CD4-positive, CD25-positive, alpha-beta regulatory T cell (primary cell): Measurements from ENCODE around the gene JPH3. TPM values are rescaled to one million over a fixed set of nuclear protein-coding genes. Genes with fewer than 3 reads are reported as not detected.
"Not testable (repeated sequence)": the region's sequence is repeated elsewhere in the genome, so short reads cannot be mapped to it uniquely, and the experiment has no call there.

ENCODE experiments used
- ATAC-seq, 2 donors: fragments of 150-1000 bp; cut with Tn5 transposase; one replicate each; pipeline ENCODE4 v1.10.0; 2021; ENCODE audit warnings: low read depth in 2 of 2, moderate number of reproducible peaks in 2 of 2, moderate library complexity in 1 of 2
- DNase-seq, 3 donors: peaks; one replicate each; pipeline versions ENCODE4 v3.0.0 to v3.0.0-alpha.2; 2012 to 2022; ENCODE audit warnings: mixed read lengths in 1 of 3
- H3K27ac ChIP-seq: one replicate; pipeline ENCODE4 v1.7.0; 2013; ENCODE audit warnings: mild to moderate bottlenecking, low read length; ENCODE audit not compliant: insufficient read depth, poor library complexity, severe bottlenecking
- H3K27me3 ChIP-seq: one replicate; pipeline ENCODE4 v1.7.0; 2013; ENCODE audit warnings: low read length; ENCODE audit not compliant: control insufficient read depth, insufficient read depth
- H3K36me3 ChIP-seq: one replicate; pipeline ENCODE4 v1.7.0; 2013; ENCODE audit warnings: mild to moderate bottlenecking, low read length, moderate library complexity; ENCODE audit not compliant: control insufficient read depth, insufficient read depth
- H3K4me1 ChIP-seq: 2 replicates; pipeline ENCODE4 v1.7.0; 2013; ENCODE audit warnings: mild to moderate bottlenecking, low read length; ENCODE audit not compliant: insufficient read depth, control insufficient read depth, poor library complexity, severe bottlenecking
- H3K4me3 ChIP-seq: one replicate; pipeline ENCODE4 v1.7.0; 2013; ENCODE audit warnings: low read depth, mild to moderate bottlenecking, low read length, moderate library complexity
- H3K9me3 ChIP-seq, 2 experiments: 1 replicate in 1 of 2; 2 replicates in 1 of 2; pipeline ENCODE4 v1.7.0; 2013; ENCODE audit warnings: low read length in 2 of 2, mild to moderate bottlenecking in 1 of 2, moderate library complexity in 1 of 2; ENCODE audit not compliant: control insufficient read depth in 2 of 2
- H3K27ac Mint-ChIP-seq, 3 donors: one replicate each; pipeline ENCODE4 v1.8.0; 2020 to 2022; ENCODE audit warnings: mild to moderate bottlenecking in 3 of 3, mixed read lengths in 3 of 3, moderate library complexity in 2 of 3
- H3K27me3 Mint-ChIP-seq: one replicate; pipeline ENCODE4 v1.8.0; 2022; ENCODE audit warnings: mild to moderate bottlenecking, mixed read lengths
- H3K36me3 Mint-ChIP-seq: one replicate; pipeline ENCODE4 v1.8.0; 2020; ENCODE audit warnings: mixed read lengths
- H3K4me1 Mint-ChIP-seq, 4 donors: one replicate each; pipeline ENCODE4 v1.8.0; 2020 to 2022; ENCODE audit warnings: mixed read lengths in 4 of 4, mild to moderate bottlenecking in 1 of 4
- H3K4me3 Mint-ChIP-seq, 4 donors: one replicate each; pipeline ENCODE4 v1.8.0; 2020 to 2022; ENCODE audit warnings: mild to moderate bottlenecking in 4 of 4, mixed read lengths in 4 of 4, moderate library complexity in 3 of 4
- H3K9me3 Mint-ChIP-seq, 7 donors: one replicate each; pipeline ENCODE4 v1.8.0; 2020 to 2022; ENCODE audit warnings: mixed read lengths in 7 of 7, mild to moderate bottlenecking in 3 of 7, moderate library complexity in 2 of 7
- polyA plus RNA-seq, 4 donors: library from polyadenylated mRNA; unstranded; fragments of 300-500 nt; fragmentation: Illumina TruSeq; gene quantifications; one replicate each; pipeline ENCODE4 v1.2.3, GENCODE V29; 2021
- total RNA-seq: library from RNA; stranded (reverse); gene quantifications from one replicate; pipeline ENCODE4 v1.2.3, GENCODE V29; 2022

The JPH3 gene
- total and polyA plus RNA-seq, 5 donors from 2014 or later, result not detected

DNA sequence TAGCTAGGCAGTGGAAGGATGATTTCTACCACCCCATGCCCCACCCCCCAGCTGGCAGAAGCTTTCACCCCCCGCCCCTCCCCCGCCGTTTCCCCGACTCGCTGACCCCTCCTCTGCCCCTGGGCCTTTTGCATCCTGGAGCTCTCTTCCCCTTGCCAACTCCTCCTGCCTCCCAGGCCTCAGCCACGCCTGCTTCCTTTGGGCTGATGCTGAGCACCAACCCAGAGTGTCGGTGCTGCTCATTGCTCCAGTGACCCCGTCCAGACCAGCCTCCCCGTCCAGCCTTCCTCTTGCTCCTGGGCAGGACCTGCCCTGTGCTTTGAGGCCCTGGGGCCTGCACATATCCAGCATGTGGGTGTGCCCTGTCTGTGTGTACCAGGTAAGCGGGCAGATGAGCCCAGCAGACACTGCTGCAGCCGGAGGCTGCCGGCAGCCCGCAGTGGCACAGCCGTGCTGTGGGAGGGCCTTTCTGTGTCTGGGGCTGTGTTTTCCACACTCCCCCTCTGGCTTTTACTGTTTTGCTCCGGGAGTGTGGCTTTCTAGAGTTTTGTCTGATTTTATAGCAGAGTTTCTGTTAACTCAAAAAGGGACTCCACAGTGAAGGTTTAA is 72.9 kb downstream of the JPH3 start:
- no peaks in the 10 kb centered on the region for H3K27me3 Mint-ChIP-seq
- DNase-seq (no peak), ATAC-seq (no peak)
- H3K36me3 ChIP-seq, result no peaks in the 10 kb centered on the region
- no peaks in the 10 kb centered on the region for H3K4me1 Mint-ChIP-seq
- H3K36me3 Mint-ChIP-seq, result no peaks in the 10 kb centered on the region
- H3K4me3 Mint-ChIP-seq, result no peak overlapping the region
- H3K4me1 ChIP-seq, result no peaks in the 10 kb centered on the region
- H3K27ac Mint-ChIP-seq, result peak overlapping the region in 2 of 3 donors; percentile 46 to 80
- H3K4me3 ChIP-seq, result no peak overlapping the region
- no peaks in the 10 kb centered on the region for H3K9me3 ChIP-seq
- no peak overlapping the region for H3K27ac ChIP-seq
- no peaks in the 10 kb centered on the region for H3K27me3 ChIP-seq
- H3K9me3 Mint-ChIP-seq, result no peaks in the 10 kb centered on the region

GRCh38 chr16:87677830-87678229 is 75.5 kb downstream of the JPH3 start:
- Histone ChIP-seq H3K27ac (no peak overlapping the region), H3K4me3 (no peak overlapping the region), H3K36me3 (no peaks in the 10 kb centered on the region), H3K4me1 (no peaks in the 10 kb centered on the region), H3K9me3 (no peaks in the 10 kb centered on the region), H3K27me3 (no peaks in the 10 kb centered on the region)
- Mint-ChIP-seq H3K4me3 (no peak overlapping the region), H3K9me3 (no peaks in the 10 kb centered on the region), H3K27me3 (no peaks in the 10 kb centered on the region), H3K4me1 (peaks cover 0 to 2% (median 0%) of the 10 kb centered on the region in 4 donors), H3K27ac (peak overlapping the region in 1 of 3 donors; percentile 80), H3K36me3 (no peaks in the 10 kb centered on the region)
- ATAC-seq (no peak), DNase-seq (no peak)

GRCh38 chr16:87678618-87679017 is 76.3 kb downstream of the JPH3 start:
- H3K4me3 ChIP-seq, result no peak overlapping the region
- ATAC-seq (no peak), DNase-seq (no peak)
- H3K4me1 Mint-ChIP-seq, result peaks cover 0 to 2% (median 0%) of the 10 kb centered on the region in 4 donors
- H3K9me3 ChIP-seq, result no peaks in the 10 kb centered on the region
- H3K4me3 Mint-ChIP-seq, result no peak overlapping the region
- no peak overlapping the region for H3K27ac ChIP-seq
- no peak overlapping the region for H3K27ac Mint-ChIP-seq
- H3K4me1 ChIP-seq, result no peaks in the 10 kb centered on the region
- H3K36me3 Mint-ChIP-seq, result no peaks in the 10 kb centered on the region
- H3K9me3 Mint-ChIP-seq, result no peaks in the 10 kb centered on the region
- no peaks in the 10 kb centered on the region for H3K36me3 ChIP-seq
- no peaks in the 10 kb centered on the region for H3K27me3 ChIP-seq
- H3K27me3 Mint-ChIP-seq, result no peaks in the 10 kb centered on the region

DNA sequence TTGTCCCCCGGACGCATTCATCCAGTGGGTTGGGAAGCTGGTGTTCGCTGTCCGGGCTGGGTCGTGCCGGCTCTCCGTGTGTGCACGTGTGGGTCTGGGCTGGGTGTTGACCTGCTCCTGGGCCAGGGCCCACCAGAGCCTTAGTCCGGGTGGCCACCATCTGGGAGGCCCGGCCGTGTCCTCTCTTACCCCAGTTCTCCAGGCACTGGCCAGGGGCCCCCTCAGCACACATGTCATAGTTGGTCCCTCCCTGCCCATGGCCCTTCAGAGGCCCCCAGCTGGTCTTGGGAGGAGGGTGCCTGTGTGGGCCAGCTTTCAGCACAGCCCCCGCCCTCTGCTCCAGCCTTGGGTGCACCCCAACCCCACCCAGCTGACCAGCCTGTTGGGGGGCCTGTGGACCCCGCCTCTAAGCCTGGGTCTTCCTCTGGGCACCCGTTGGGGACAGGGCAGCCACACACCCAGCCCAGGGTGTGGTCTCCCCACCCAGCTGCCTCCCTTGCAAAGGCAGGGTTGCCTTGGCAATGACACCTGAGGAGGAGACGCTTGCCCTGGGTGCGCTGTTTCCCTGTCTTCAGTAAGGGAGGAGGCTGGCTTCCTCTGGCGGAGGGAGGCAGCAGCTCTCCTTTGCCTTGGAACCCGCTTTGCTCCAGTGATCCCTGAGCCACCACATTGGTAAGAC is 77.4 kb downstream of the JPH3 start:
- no peak overlapping the region for H3K27ac Mint-ChIP-seq
- no peaks in the 10 kb centered on the region for H3K27me3 Mint-ChIP-seq
- Histone ChIP-seq H3K27me3 (no peaks in the 10 kb centered on the region), H3K4me3 (no peak overlapping the region), H3K36me3 (no peaks in the 10 kb centered on the region), H3K9me3 (no peaks in the 10 kb centered on the region), H3K27ac (no peak overlapping the region), H3K4me1 (no peaks in the 10 kb centered on the region)
- no peak for DNase-seq
- no peaks in the 10 kb centered on the region for H3K9me3 Mint-ChIP-seq
- ATAC-seq, result no peak
- H3K36me3 Mint-ChIP-seq, result no peaks in the 10 kb centered on the region
- H3K4me3 Mint-ChIP-seq, result no peak overlapping the region
- H3K4me1 Mint-ChIP-seq, result peaks cover 0 to 2% (median 0%) of the 10 kb centered on the region in 4 donors

DNA sequence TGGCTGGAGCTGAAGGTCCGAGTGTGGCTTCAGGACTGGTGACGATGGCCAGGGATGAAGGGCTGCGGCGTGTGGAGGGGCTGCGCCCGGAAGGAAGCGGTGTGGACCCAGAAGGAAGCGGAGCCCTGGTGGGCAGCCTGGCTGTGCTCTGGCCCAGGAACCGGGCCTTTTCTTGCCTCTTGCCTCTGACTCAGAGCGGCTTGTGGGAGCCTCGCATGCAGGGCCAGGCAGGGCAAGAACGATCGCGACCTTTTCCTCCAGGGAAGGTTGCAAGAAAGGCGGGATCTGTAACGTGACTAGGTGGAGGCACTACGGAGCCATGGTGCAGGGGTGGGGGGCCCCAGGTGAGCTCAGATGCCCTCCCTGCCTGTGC is 78.0 kb downstream of the JPH3 start:
- ATAC-seq, result no peak
- Mint-ChIP-seq H3K9me3 (no peaks in the 10 kb centered on the region), H3K4me3 (no peak overlapping the region), H3K4me1 (peaks cover 0 to 2% (median 0%) of the 10 kb centered on the region in 4 donors), H3K27ac (no peak overlapping the region), H3K36me3 (no peaks in the 10 kb centered on the region), H3K27me3 (no peaks in the 10 kb centered on the region)
- no peak overlapping the region for H3K27ac ChIP-seq
- H3K4me1 ChIP-seq, result no peaks in the 10 kb centered on the region
- H3K36me3 ChIP-seq, result no peaks in the 10 kb centered on the region
- no peak for DNase-seq
- no peaks in the 10 kb centered on the region for H3K9me3 ChIP-seq
- no peaks in the 10 kb centered on the region for H3K27me3 ChIP-seq
- H3K4me3 ChIP-seq, result no peak overlapping the region

GRCh38 chr16:87681051-87681602 is 78.8 kb downstream of the JPH3 start:
- not testable (repeated sequence) for H3K27ac ChIP-seq, H3K27me3 Mint-ChIP-seq, H3K4me3 Mint-ChIP-seq, H3K36me3 ChIP-seq, H3K4me3 ChIP-seq, H3K36me3 Mint-ChIP-seq, H3K27me3 ChIP-seq, H3K9me3 ChIP-seq, H3K4me1 ChIP-seq, H3K4me1 Mint-ChIP-seq, ATAC-seq, DNase-seq, H3K9me3 Mint-ChIP-seq
- H3K27ac Mint-ChIP-seq, result peak overlapping the region in 1 of 3 donors; percentile 38

DNA sequence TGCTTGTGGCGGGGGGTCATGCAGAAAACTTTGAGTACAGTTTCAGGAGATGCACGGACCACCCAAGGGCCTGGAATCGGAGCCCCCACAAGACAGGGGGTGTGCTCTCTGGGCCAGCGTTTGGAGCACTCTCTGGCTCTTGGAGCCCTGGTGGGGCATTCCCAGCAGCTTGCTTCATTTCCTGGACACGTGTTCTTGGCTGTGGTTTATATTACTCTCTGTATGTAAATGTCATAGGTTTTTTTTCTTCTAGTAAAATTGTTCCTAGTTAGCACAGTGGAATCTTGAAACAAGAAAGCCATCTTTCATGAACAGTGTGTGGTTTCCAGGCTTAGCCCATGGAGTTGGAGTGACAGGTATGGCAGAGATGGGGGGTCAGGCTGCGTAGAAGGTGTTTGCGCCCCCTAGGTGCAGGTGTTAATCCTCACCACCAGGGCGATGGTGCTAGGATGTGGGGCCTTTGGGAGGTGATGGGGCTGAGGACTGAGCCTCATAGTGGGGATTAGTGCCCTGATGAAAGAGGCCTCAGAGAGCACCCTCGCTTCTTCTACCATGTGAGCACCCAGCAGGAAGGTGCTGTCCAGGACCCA is 79.8 kb downstream of the JPH3 start:
- peak overlapping the region in 2 of 3 donors; percentile 35 to 43 for H3K27ac Mint-ChIP-seq
- no peak overlapping the region for H3K27ac ChIP-seq
- DNase-seq, result peak in 1 of 3 donors; percentile 31
- H3K4me1 ChIP-seq, result no peaks in the 10 kb centered on the region
- peaks cover 0 to 2% (median 0%) of the 10 kb centered on the region in 4 donors for H3K4me1 Mint-ChIP-seq
- H3K36me3 ChIP-seq, result no peaks in the 10 kb centered on the region
- H3K9me3 Mint-ChIP-seq, result no peaks in the 10 kb centered on the region
- H3K27me3 ChIP-seq, result no peaks in the 10 kb centered on the region
- peak in 1 of 2 donors; percentile 21 for ATAC-seq
- H3K27me3 Mint-ChIP-seq, result no peaks in the 10 kb centered on the region
- no peak overlapping the region for H3K4me3 Mint-ChIP-seq
- no peak overlapping the region for H3K4me3 ChIP-seq
- no peaks in the 10 kb centered on the region for H3K36me3 Mint-ChIP-seq
- no peaks in the 10 kb centered on the region for H3K9me3 ChIP-seq
